ENCODE measurements around the gene CAMTA1.

- no peak for TF ChIP-seq CTCF (IDR thresholded peaks at IDR 0.05; ENCODE audit: insufficient read depth, low read depth, low read length)
- TF ChIP-seq EZH2 (IDR thresholded peaks at IDR 0.05; ENCODE audit: insufficient read depth, low read length), result no peak
These were observed 240.9 kb downstream of the CAMTA1 start for GRCh38 chr1:7026169-7026568.

Measured in astrocyte (in vitro differentiated cells and primary cell).